ENCODE data around the gene DOK4. TPM values are rescaled to one million over a fixed set of nuclear protein-coding genes. Genes with fewer than 3 reads are reported as not detected.

The DOK4 gene
- total RNA-seq, 1 donor from 2014 or later = 17.6 TPM

DNA sequence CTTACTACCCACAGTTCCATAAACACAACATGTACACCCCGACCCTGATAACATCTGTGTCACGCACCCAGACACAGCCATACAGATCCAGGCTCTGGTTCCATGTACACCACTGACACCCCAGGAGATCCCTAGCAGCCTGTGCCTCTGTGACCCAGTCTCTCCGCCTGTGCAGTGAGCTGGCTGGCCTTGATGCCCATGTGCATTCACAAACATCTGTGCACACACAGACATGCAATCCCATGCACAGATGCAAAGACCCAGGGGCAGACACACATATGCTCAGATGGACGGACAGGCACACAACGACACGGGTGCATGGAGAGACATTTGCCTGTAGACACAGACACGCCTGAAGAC lies 46.0 kb upstream of the DOK4 start:
- no peak overlapping the region for H3K4me3 ChIP-seq (ENCODE audit: low read depth, low read length)
- no peaks in the 10 kb centered on the region for H3K36me3 ChIP-seq (ENCODE audit: control insufficient read depth, insufficient read depth, low read length)
- H3K27me3 ChIP-seq (ENCODE audit: control insufficient read depth, insufficient read depth, low read length) = no peaks in the 10 kb centered on the region
- DNase-seq (ENCODE audit: low read depth) = no peak
- TF ChIP-seq, protein P1, sequence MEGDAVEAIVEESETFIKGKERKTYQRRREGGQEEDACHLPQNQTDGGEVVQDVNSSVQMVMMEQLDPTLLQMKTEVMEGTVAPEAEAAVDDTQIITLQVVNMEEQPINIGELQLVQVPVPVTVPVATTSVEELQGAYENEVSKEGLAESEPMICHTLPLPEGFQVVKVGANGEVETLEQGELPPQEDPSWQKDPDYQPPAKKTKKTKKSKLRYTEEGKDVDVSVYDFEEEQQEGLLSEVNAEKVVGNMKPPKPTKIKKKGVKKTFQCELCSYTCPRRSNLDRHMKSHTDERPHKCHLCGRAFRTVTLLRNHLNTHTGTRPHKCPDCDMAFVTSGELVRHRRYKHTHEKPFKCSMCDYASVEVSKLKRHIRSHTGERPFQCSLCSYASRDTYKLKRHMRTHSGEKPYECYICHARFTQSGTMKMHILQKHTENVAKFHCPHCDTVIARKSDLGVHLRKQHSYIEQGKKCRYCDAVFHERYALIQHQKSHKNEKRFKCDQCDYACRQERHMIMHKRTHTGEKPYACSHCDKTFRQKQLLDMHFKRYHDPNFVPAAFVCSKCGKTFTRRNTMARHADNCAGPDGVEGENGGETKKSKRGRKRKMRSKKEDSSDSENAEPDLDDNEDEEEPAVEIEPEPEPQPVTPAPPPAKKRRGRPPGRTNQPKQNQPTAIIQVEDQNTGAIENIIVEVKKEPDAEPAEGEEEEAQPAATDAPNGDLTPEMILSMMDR (IDR thresholded peaks at IDR 0.05; ENCODE audit: insufficient read depth, low read length, severe bottlenecking) = no peak
- FAIRE-seq = no peak

DNA sequence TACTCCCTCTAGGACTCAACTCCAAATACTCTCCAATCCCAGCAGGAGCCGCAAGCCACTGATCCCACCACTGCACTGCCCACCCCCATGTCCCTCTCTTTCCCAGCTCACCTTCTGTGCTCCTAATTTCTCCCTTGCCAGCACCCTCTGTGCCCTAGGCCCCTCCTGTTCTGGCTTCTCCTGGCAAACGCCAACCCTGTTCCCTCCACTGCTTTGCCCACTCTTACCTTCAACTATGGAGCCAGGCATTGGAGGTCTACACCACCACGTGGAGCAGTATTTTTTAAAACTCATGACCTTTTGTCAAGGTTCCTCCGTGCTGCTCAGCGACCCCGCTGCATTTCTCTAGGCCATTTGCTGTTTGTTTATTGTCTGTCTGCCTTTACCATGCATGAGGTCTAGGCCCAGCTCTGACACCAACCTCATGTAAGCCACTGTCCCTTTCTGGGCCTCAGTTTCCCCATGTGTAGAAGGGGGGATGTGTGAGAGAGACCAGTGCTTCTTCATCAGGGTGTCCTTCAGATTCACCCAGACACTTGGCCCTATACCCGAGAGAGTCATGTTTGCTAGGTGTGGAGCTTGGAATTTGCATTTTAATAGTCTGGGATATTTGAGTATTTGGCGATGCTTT lies 45.5 kb upstream of the DOK4 start:
- no peaks in the 10 kb centered on the region for H3K36me3 ChIP-seq (ENCODE audit: control insufficient read depth, insufficient read depth, low read length)
- DNase-seq (ENCODE audit: low read depth) = no peak
- TF ChIP-seq, protein P1 (IDR thresholded peaks at IDR 0.05; ENCODE audit: insufficient read depth, low read length, severe bottlenecking) = no peak
- H3K4me3 ChIP-seq (ENCODE audit: low read depth, low read length) = no peak overlapping the region
- no peaks in the 10 kb centered on the region for H3K27me3 ChIP-seq (ENCODE audit: control insufficient read depth, insufficient read depth, low read length)
- FAIRE-seq = peak; percentile 83

DNA sequence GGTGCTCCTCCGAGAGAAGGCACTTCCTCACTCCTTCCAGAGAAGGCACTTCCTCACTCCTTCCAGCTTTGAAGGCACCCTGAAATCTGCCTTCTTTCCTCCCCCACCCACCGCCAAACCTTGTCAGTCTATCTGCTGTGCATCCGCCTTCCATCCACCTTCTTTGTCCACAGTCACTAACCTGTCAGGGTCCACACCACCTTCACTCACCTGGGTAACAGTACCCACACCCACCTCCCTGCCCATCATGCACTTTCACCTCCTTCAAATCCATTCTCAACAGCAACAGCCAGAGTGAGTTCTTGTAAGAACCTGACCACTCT lies 44.9 kb upstream of the DOK4 start:
- FAIRE-seq = no peak
- TF ChIP-seq, protein P1 (IDR thresholded peaks at IDR 0.05; ENCODE audit: insufficient read depth, low read length, severe bottlenecking) = no peak

DNA sequence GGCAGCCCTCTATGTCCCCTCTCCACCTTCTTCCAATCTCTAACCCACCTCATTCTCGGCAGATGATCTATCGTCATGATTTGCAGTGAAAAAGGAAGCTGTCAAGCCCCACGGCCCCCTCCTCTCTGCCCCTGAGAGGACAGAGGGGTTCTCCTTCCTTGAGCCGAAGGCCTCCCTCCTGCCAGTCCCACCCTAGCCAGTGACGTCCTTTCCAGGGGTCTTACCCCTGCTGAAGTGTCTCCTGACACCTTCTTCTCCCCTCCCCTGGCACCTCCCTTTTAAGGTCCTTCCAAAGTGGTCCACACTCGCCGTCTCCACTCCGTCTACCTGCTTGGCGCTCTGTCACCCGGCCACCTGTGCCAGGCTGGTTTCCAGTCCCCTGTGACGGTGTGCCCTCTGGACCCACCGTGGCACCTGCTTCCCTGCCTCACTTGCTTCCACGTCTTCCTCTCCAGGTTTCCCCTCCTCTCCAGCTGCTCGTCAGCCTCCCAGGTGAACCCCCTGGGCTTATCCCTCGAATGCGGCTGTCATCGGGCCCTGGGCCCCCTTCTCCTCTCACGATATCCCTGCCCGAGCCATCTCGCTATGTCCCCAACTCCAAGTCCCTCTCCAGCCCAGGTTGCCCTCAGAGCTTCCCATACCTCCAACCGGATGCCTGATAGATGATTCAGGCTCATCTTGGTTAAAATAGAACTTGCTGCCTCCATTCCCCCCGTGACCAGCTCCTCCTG lies 44.4 kb upstream of the DOK4 start:
- H3K36me3 ChIP-seq (ENCODE audit: control insufficient read depth, insufficient read depth, low read length) = no peaks in the 10 kb centered on the region
- TF ChIP-seq, protein P1 (IDR thresholded peaks at IDR 0.05; ENCODE audit: insufficient read depth, low read length, severe bottlenecking) = no peak
- H3K27me3 ChIP-seq (ENCODE audit: control insufficient read depth, insufficient read depth, low read length) = no peaks in the 10 kb centered on the region
- no peak overlapping the region for H3K4me3 ChIP-seq (ENCODE audit: low read depth, low read length)
- no peak for DNase-seq (ENCODE audit: low read depth)
- no peak for FAIRE-seq

More for the DNA sequence above, 44.9 kb upstream of the DOK4 start:
- DNase-seq (ENCODE audit: low read depth) = no peak
- Histone ChIP-seq H3K4me3 (ENCODE audit: low read depth, low read length) (no peak overlapping the region), H3K36me3 (ENCODE audit: control insufficient read depth, insufficient read depth, low read length) (no peaks in the 10 kb centered on the region), H3K27me3 (ENCODE audit: control insufficient read depth, insufficient read depth, low read length) (no peaks in the 10 kb centered on the region)

DNA sequence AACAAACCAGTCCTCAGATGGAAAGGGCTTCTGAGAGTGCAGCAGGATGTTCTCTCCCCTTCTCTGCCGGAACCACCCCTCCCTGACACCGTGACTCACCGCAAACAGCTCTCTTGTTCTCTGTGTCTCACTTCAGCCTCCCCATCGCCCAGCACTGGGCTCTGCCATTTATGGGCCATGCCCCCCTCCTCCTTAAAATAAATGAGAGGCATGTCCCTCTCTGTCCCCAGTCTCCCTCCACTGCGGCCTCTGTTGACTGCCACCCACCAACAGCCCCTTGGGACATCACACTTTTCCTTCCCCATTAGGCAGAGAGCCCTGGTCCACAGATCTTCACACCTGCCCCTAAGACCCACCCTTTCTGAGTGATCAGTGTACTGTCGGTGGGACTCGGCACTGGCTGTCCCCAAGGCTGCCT lies 43.8 kb upstream of the DOK4 start:
- DNase-seq (ENCODE audit: low read depth) (peak; percentile 52), FAIRE-seq (no peak)
- Histone ChIP-seq H3K36me3 (ENCODE audit: control insufficient read depth, insufficient read depth, low read length) (no peaks in the 10 kb centered on the region), H3K27me3 (ENCODE audit: control insufficient read depth, insufficient read depth, low read length) (no peaks in the 10 kb centered on the region), H3K4me3 (ENCODE audit: low read depth, low read length) (no peak overlapping the region)
- TF ChIP-seq, protein P1 (IDR thresholded peaks at IDR 0.05; ENCODE audit: insufficient read depth, low read length, severe bottlenecking) = no peak

All from bronchial epithelial cell (primary cell).